ENCODE measurements around the gene FMN1.
A peak's percentile ranks its signal among the peaks of the same experiment; 100 is the strongest.

The FMN1 gene

GRCh38 chr15:32794973-32795372, 399.5 kb downstream of the FMN1 start:
- H3K36me3 ChIP-seq (ENCODE audit: insufficient read depth): no peaks in the 10 kb centered on the region
- H3K27me3 ChIP-seq (ENCODE audit: insufficient read depth, low read depth): no peaks in the 10 kb centered on the region
- no peaks in the 10 kb centered on the region for H3K79me2 ChIP-seq (ENCODE audit: insufficient read depth, low read depth)
- no peak overlapping the region for H3K9ac ChIP-seq
- H3K4me2 ChIP-seq: no peak overlapping the region
- TF ChIP-seq CTCF (conservative IDR thresholded peaks at IDR 0.05; ENCODE audit: low read depth, low read length): no peak
- H3K27ac ChIP-seq: no peak overlapping the region
- no peaks in the 10 kb centered on the region for H4K20me1 ChIP-seq (ENCODE audit: insufficient read depth)
- H2AFZ ChIP-seq (ENCODE audit: low read depth): no peak overlapping the region
- no peak overlapping the region for H3K4me3 ChIP-seq (IDR thresholded peaks at IDR 0.05; ENCODE audit: insufficient read depth, low read depth, low read length)
- peaks cover 11% of the 10 kb centered on the region for H3K4me1 ChIP-seq (ENCODE audit: low read depth, poor library complexity, severe bottlenecking)

- H3K9ac ChIP-seq: no peak overlapping the region
- no peaks in the 10 kb centered on the region for H3K36me3 ChIP-seq (ENCODE audit: insufficient read depth)
- no peaks in the 10 kb centered on the region for H3K79me2 ChIP-seq (ENCODE audit: insufficient read depth, low read depth)
- no peak overlapping the region for H2AFZ ChIP-seq (ENCODE audit: low read depth)
- no peaks in the 10 kb centered on the region for H4K20me1 ChIP-seq (ENCODE audit: insufficient read depth)
- H3K27ac ChIP-seq: no peak overlapping the region
- H3K4me3 ChIP-seq (IDR thresholded peaks at IDR 0.05; ENCODE audit: insufficient read depth, low read depth, low read length): no peak overlapping the region
- H3K27me3 ChIP-seq (ENCODE audit: insufficient read depth, low read depth): no peaks in the 10 kb centered on the region
- no peak for TF ChIP-seq CTCF (conservative IDR thresholded peaks at IDR 0.05; ENCODE audit: low read depth, low read length)
- H3K4me1 ChIP-seq (ENCODE audit: low read depth, poor library complexity, severe bottlenecking): peaks cover 14% of the 10 kb centered on the region
- no peak overlapping the region for H3K4me2 ChIP-seq
Observed at GRCh38 chr15:32792436-32792835, 402.1 kb downstream of the FMN1 start.

GRCh38 chr15:32790352-32790999, 404.0 kb downstream of the FMN1 start:
- Histone ChIP-seq H3K27ac (no peak overlapping the region), H3K79me2 (ENCODE audit: insufficient read depth, low read depth) (no peaks in the 10 kb centered on the region), H3K4me3 (IDR thresholded peaks at IDR 0.05; ENCODE audit: insufficient read depth, low read depth, low read length) (no peak overlapping the region), H3K9ac (no peak overlapping the region), H2AFZ (ENCODE audit: low read depth) (no peak overlapping the region), H4K20me1 (ENCODE audit: insufficient read depth) (no peaks in the 10 kb centered on the region), H3K36me3 (ENCODE audit: insufficient read depth) (no peaks in the 10 kb centered on the region), H3K27me3 (ENCODE audit: insufficient read depth, low read depth) (no peaks in the 10 kb centered on the region), H3K4me2 (peak overlapping the region; percentile 7; the same call in 1 of the 2 replicates), H3K4me1 (ENCODE audit: low read depth, poor library complexity, severe bottlenecking) (peaks cover 14% of the 10 kb centered on the region)
- TF ChIP-seq CTCF (conservative IDR thresholded peaks at IDR 0.05; ENCODE audit: low read depth, low read length): no peak

- Histone ChIP-seq H3K36me3 (ENCODE audit: insufficient read depth) (no peaks in the 10 kb centered on the region), H3K27ac (no peak overlapping the region), H3K4me1 (ENCODE audit: low read depth, poor library complexity, severe bottlenecking) (peaks cover 14% of the 10 kb centered on the region), H3K79me2 (ENCODE audit: insufficient read depth, low read depth) (no peaks in the 10 kb centered on the region), H3K9ac (no peak overlapping the region), H3K4me2 (no peak overlapping the region), H4K20me1 (ENCODE audit: insufficient read depth) (no peaks in the 10 kb centered on the region), H3K4me3 (IDR thresholded peaks at IDR 0.05; ENCODE audit: insufficient read depth, low read depth, low read length) (no peak overlapping the region), H3K27me3 (ENCODE audit: insufficient read depth, low read depth) (no peaks in the 10 kb centered on the region), H2AFZ (ENCODE audit: low read depth) (no peak overlapping the region)
- no peak for TF ChIP-seq CTCF (conservative IDR thresholded peaks at IDR 0.05; ENCODE audit: low read depth, low read length)
Observed at GRCh38 chr15:32787949-32788348, 406.6 kb downstream of the FMN1 start.
